ENCODE measurements around the gene SLC7A1. TPM values are rescaled to one million over a fixed set of nuclear protein-coding genes. Genes with fewer than 3 reads are reported as not detected.

The SLC7A1 gene
- total and polyA plus RNA-seq, 7 donors = 2.4 to 25.6 (median 15.0) TPM

GRCh38 chr13:29472332-29472961 lies 123.0 kb downstream of the SLC7A1 start:
- no peak for DNase-seq
- Histone ChIP-seq H3K9me3 (no peaks in the 10 kb centered on the region), H3K36me3 (no peaks in the 10 kb centered on the region), H3K4me3 (no peak overlapping the region), H3K27me3 (no peaks in the 10 kb centered on the region), H3K27ac (no peak overlapping the region), H3K4me1 (no peaks in the 10 kb centered on the region)
- WGBS, 2 donors = 23 to 49% methylated on average over 6 of the region's 6 CpGs
- intact Hi-C loops (cut with DNase I) = loop anchor here (10.0 kb wide), 1 partner anchor 108 kb away; no protein-coding TSS in a partner anchor
- TF ChIP-seq POLR2AphosphoS5 (IDR thresholded peaks at IDR 0.05) = no peak
- TF ChIP-seq POLR2A (IDR thresholded peaks at IDR 0.05) = no peak
- TF ChIP-seq, protein P1, sequence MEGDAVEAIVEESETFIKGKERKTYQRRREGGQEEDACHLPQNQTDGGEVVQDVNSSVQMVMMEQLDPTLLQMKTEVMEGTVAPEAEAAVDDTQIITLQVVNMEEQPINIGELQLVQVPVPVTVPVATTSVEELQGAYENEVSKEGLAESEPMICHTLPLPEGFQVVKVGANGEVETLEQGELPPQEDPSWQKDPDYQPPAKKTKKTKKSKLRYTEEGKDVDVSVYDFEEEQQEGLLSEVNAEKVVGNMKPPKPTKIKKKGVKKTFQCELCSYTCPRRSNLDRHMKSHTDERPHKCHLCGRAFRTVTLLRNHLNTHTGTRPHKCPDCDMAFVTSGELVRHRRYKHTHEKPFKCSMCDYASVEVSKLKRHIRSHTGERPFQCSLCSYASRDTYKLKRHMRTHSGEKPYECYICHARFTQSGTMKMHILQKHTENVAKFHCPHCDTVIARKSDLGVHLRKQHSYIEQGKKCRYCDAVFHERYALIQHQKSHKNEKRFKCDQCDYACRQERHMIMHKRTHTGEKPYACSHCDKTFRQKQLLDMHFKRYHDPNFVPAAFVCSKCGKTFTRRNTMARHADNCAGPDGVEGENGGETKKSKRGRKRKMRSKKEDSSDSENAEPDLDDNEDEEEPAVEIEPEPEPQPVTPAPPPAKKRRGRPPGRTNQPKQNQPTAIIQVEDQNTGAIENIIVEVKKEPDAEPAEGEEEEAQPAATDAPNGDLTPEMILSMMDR (IDR thresholded peaks at IDR 0.05) = peak in 3 of 4 experiments; percentile 65 to 75 (median 71)

GRCh38 chr13:29471551-29471950 lies 123.9 kb downstream of the SLC7A1 start:
- no peaks in the 10 kb centered on the region for H3K27me3 ChIP-seq
- H3K4me3 ChIP-seq = no peak overlapping the region
- H3K36me3 ChIP-seq = no peaks in the 10 kb centered on the region
- DNase-seq = no peak
- no peaks in the 10 kb centered on the region for H3K4me1 ChIP-seq
- 73 to 87% methylated on average over 9 of the region's 9 CpGs for WGBS, 2 donors
- H3K27ac ChIP-seq = no peak overlapping the region
- intact Hi-C loops (cut with DNase I) = loop anchor here (2.0 to 10.0 kb wide), 2 partner anchors 43 to 107 kb away; no protein-coding TSS in a partner anchor
- TF ChIP-seq POLR2AphosphoS5 (IDR thresholded peaks at IDR 0.05) = no peak
- TF ChIP-seq POLR2A (IDR thresholded peaks at IDR 0.05) = no peak
- TF ChIP-seq, protein P1 (IDR thresholded peaks at IDR 0.05) = no peak
- no peak for TF ChIP-seq EP300 (IDR thresholded peaks at IDR 0.05)
- H3K9me3 ChIP-seq = no peaks in the 10 kb centered on the region

- DNase-seq = peak; percentile 81
- TF ChIP-seq, protein P1 (IDR thresholded peaks at IDR 0.05) = no peak
- TF ChIP-seq EP300 (IDR thresholded peaks at IDR 0.05) (no peak), POLR2AphosphoS5 (IDR thresholded peaks at IDR 0.05) (no peak), POLR2A (IDR thresholded peaks at IDR 0.05) (no peak)
- 62 to 65% methylated on average over 6 of the region's 6 CpGs for WGBS, 2 donors
- Histone ChIP-seq H3K27me3 (no peaks in the 10 kb centered on the region), H3K27ac (peak overlapping the region in 1 of 4 donors; percentile 29), H3K4me3 (no peak overlapping the region), H3K9me3 (no peaks in the 10 kb centered on the region), H3K36me3 (no peaks in the 10 kb centered on the region), H3K4me1 (peaks cover 0 to 12% (median 11%) of the 10 kb centered on the region in 4 donors)
- intact Hi-C loops (cut with DNase I) = no loop called here
These were observed 129.7 kb downstream of the SLC7A1 start for GRCh38 chr13:29465741-29466293.

DNA sequence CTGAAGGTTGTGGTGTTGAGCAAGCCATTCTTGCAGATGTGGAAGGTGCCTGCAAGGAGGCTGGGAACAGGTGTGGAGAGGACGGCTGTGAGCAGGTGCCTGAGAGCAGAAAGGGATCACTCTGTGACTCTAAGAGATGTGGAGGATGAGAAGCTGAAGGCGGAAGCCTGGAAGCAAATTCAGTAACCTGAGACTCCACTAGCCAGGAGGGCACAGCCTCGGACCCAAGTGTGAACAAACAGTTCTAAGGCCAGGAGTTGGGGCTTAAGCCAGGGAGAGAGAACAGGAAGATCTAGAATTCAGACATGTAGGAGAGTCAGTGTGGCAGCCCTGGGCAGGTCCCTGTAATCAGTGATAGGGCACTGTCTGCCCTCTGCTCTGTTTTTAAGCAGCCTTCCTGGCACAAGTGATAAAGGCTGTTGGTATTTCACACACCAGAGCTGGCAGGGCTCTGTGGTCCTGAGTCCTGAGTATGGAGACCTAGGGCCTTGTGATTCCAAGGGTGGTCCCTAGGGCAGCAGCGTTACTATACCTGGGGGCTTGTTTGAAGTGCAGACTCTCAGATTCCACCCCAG lies 131.3 kb downstream of the SLC7A1 start:
- intact Hi-C loops (cut with DNase I) = no loop called here
- Histone ChIP-seq H3K27me3 (no peaks in the 10 kb centered on the region), H3K4me1 (peaks cover 0 to 12% (median 11%) of the 10 kb centered on the region in 4 donors), H3K9me3 (no peaks in the 10 kb centered on the region), H3K4me3 (no peak overlapping the region), H3K27ac (no peak overlapping the region), H3K36me3 (no peaks in the 10 kb centered on the region)
- DNase-seq = no peak
- 68 to 73% methylated on average over 4 of the region's 4 CpGs for WGBS, 2 donors
- no peak for TF ChIP-seq POLR2AphosphoS5 (IDR thresholded peaks at IDR 0.05)
- TF ChIP-seq EP300 (IDR thresholded peaks at IDR 0.05) = no peak
- no peak for TF ChIP-seq POLR2A (IDR thresholded peaks at IDR 0.05)
- TF ChIP-seq, protein P1 (IDR thresholded peaks at IDR 0.05) = no peak

All from sigmoid colon (tissue), 7 donors.